ENCODE data around the gene PLCG2.

Gene PLCG2

GRCh38 chr16:81866820-81867440 lies 87.8 kb downstream of the PLCG2 start:
- no peaks in the 10 kb centered on the region for H3K9me3 ChIP-seq
- peaks cover 49% of the 10 kb centered on the region for H3K36me3 ChIP-seq
- peak; percentile 34 for TF ChIP-seq CTCF (IDR thresholded peaks at IDR 0.05)

GRCh38 chr16:81868057-81868748 lies 89.1 kb downstream of the PLCG2 start:
- peaks cover 56 to 63% of the 10 kb centered on the region in 2 experiments for H3K4me1 ChIP-seq (ENCODE audit: control insufficient read depth in 1 of 2, insufficient read depth in 1 of 2, low read depth in 1 of 2, low read length in 1 of 2)
- H3K9me3 ChIP-seq: no peaks in the 10 kb centered on the region
- peak overlapping the region; percentile 98 for H3K27ac ChIP-seq
- no peak overlapping the region for H3K4me3 ChIP-seq (ENCODE audit: low read depth in 1 of 2, low read length in 1 of 2)
- no peaks in the 10 kb centered on the region for H3K27me3 ChIP-seq
- no peak for TF ChIP-seq CTCF (IDR thresholded peaks at IDR 0.05)
- peaks cover 53% of the 10 kb centered on the region for H3K36me3 ChIP-seq

More at GRCh38 chr16:81866820-81867440, 87.8 kb downstream of the PLCG2 start:
- Histone ChIP-seq H3K27ac (peak overlapping the region; percentile 98), H3K4me1 (ENCODE audit: control insufficient read depth in 1 of 2, insufficient read depth in 1 of 2, low read depth in 1 of 2, low read length in 1 of 2) (peaks cover 60 to 66% of the 10 kb centered on the region in 2 experiments), H3K27me3 (no peaks in the 10 kb centered on the region), H3K4me3 (ENCODE audit: low read depth in 1 of 2, low read length in 1 of 2) (peak overlapping the region; percentile 18 to 48)

DNA sequence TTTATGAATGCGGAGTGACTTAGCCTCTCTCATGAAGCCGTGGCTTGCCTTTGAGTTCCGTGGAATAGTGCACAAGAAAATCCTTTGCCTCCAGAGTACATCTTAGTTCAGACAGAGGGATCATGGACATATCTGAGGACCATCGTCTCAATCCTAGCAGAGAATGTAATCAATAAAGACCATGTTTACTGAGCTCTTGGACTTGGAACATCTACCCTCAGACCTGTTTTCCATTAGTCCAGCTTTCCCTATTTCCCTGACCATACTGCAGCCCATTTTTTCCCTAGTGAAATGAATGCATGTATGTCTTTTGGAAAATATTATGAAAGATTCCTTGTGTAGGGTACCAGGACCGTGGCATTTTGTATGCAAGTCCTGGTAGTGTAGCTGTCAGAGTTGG lies 90.2 kb downstream of the PLCG2 start:
- TF ChIP-seq CTCF (IDR thresholded peaks at IDR 0.05): no peak
- Histone ChIP-seq H3K27ac (peak overlapping the region; percentile 98), H3K4me1 (ENCODE audit: control insufficient read depth in 1 of 2, insufficient read depth in 1 of 2, low read depth in 1 of 2, low read length in 1 of 2) (peaks cover 56 to 63% of the 10 kb centered on the region in 2 experiments), H3K36me3 (peaks cover 53% of the 10 kb centered on the region), H3K27me3 (no peaks in the 10 kb centered on the region), H3K4me3 (ENCODE audit: low read depth in 1 of 2, low read length in 1 of 2) (no peak overlapping the region), H3K9me3 (no peaks in the 10 kb centered on the region)

GRCh38 chr16:81873206-81873605 lies 94.1 kb downstream of the PLCG2 start:
- Histone ChIP-seq H3K36me3 (peaks cover 75% of the 10 kb centered on the region), H3K27ac (peak overlapping the region; percentile 98), H3K27me3 (no peaks in the 10 kb centered on the region), H3K9me3 (no peaks in the 10 kb centered on the region), H3K4me3 (ENCODE audit: low read depth in 1 of 2, low read length in 1 of 2) (no peak overlapping the region), H3K4me1 (ENCODE audit: control insufficient read depth in 1 of 2, insufficient read depth in 1 of 2, low read depth in 1 of 2, low read length in 1 of 2) (peaks cover 34 to 36% of the 10 kb centered on the region in 2 experiments)
- no peak for TF ChIP-seq CTCF (IDR thresholded peaks at IDR 0.05)

- no peaks in the 10 kb centered on the region for H3K9me3 ChIP-seq
- no peaks in the 10 kb centered on the region for H3K27me3 ChIP-seq
- peak; percentile 83 for TF ChIP-seq CTCF (IDR thresholded peaks at IDR 0.05)
- H3K27ac ChIP-seq: peak overlapping the region; percentile 98
- peaks cover 73% of the 10 kb centered on the region for H3K36me3 ChIP-seq
- peaks cover 28 to 34% of the 10 kb centered on the region in 2 experiments for H3K4me1 ChIP-seq (ENCODE audit: control insufficient read depth in 1 of 2, insufficient read depth in 1 of 2, low read depth in 1 of 2, low read length in 1 of 2)
- peak overlapping the region in 1 of 2 experiments; percentile 9 for H3K4me3 ChIP-seq (ENCODE audit: low read depth in 1 of 2, low read length in 1 of 2)
Measured at GRCh38 chr16:81873843-81874752, 95.0 kb downstream of the PLCG2 start.

Measured in neutrophil (primary cell).